EH (cell line): ENCODE results near the gene FLII.
"Not testable (repeated sequence)": the region's sequence is repeated elsewhere in the genome, so short reads cannot be mapped to it uniquely, and the experiment has no call there.

Experiments
- DNase-seq: peaks from one replicate; pipeline ENCODE4 v3.0.0-alpha.2; 2015; ENCODE audit warnings: low read depth

Gene FLII

DNA sequence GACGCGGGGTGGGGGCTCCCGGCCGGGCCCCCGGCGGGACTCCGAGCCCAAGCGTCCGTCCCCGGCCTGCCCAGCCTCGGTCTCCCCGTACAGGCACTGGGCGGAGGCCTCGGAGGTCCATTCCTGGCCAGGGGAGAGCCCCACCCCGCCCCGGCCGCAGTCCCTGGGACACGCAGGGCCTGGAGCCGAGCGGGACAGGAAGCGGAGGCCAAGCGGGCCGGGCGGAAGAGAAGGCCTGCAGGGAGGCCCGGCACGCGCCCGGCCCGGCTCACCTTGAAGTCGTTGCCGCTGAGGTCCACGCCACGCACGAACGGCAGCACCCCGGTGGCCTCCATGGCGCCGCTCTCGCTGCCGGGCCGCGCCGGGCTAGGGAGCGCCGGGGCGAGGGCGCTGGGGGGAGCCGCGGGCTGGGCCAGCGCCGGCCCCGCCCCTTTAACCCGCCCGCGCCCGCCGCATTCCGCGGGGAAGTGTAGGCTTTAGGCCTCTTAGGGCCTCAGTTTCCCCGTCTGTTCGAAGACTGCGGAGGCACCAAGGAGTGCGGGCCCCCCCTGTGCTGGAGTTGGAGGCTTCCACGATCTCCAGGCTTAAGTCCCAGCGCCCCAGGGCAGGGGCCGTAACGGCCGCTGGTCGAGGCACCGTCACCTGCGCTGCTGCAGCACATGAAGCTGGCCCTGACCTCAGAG, at the start of gene FLII:
Gene FLII, minus strand, starts transcription at position 383 of the 683 bp plus-strand sequence. Its CDS starts 48 bp downstream, at position 335.
- no peak for DNase-seq

DNA sequence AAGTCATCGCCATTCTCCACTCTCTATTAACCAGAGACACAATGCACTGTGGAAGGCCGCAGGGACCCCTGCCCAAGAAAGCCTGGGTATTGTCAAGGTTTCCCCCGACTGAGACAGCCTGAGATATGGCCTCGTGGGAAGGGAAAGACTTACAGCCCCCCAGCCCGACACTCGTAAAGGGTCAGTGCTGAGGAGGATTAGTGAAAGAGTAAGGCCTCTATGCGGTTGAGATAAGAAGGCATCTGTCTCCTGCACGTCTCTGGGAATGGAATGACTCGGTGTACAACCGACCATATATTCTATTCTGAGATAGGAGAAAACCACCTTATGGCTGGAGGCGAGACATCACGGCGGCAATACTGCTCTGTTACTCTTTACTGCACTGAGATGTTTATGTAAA, 44.7 kb upstream of the FLII start:
- DNase-seq = not testable (repeated sequence)

DNA sequence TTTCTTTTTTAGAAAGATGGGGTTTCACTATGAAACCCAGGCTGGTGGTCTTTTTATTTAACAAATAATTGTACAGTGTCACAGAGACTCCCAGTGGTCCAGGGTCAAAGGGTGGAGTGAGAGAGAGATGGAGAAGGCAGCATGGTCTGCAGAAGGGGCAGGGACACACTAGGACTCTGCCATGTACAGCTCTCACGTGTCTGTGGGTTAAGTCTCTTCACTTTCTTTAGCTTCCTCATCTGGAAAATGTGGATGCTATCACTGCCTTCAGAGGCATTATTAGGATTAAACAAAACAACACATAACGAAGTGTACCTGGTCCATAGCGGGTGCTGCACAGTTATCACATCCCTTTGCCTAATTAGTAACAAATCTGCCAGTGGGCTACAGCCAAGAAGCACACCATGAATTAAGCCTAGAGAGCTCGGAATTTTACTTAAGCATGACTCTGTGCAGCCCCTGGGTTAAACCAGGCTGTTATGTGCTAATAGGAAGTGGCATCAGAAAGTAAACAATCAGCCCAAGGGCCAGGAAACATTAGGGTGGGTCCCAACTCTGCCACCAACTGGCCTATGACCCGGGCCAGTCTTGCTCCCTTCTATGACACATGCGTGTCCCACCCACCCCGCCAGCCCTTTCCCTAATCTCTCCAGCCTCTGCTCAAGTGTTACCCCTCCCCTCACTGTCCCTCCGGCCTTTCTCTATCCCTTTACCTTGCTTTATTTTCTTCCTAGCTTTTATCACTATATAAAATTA, 42.4 kb upstream of the FLII start:
- no peak for DNase-seq

GRCh38 chr17:18298061-18298460, 39.5 kb upstream of the FLII start:
- not testable (repeated sequence) for DNase-seq

- DNase-seq = no peak
Measured at GRCh38 chr17:18291718-18292540, 33.4 kb upstream of the FLII start.

GRCh38 chr17:18285296-18285695, 26.8 kb upstream of the FLII start:
- DNase-seq = no peak

DNA sequence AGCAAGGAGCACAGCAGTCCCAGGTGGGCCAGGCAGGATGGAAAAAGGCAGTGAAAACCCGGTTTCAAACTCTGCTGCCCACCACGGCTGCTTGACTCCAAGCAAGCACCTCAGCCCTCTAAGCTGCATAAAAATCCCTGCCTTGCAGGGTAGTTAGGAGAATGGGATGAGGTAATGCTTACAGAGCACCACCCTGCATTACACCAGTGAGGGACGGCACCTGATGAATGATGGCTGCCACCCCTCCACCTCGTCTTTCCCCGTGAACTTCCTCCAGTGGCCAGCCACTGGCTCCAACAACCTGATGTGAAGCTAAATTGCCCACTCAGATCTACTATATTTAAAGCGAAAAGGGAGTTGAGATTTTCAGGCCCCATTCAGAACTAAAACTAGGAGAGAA, 23.2 kb upstream of the FLII start:
- no peak for DNase-seq

DNA sequence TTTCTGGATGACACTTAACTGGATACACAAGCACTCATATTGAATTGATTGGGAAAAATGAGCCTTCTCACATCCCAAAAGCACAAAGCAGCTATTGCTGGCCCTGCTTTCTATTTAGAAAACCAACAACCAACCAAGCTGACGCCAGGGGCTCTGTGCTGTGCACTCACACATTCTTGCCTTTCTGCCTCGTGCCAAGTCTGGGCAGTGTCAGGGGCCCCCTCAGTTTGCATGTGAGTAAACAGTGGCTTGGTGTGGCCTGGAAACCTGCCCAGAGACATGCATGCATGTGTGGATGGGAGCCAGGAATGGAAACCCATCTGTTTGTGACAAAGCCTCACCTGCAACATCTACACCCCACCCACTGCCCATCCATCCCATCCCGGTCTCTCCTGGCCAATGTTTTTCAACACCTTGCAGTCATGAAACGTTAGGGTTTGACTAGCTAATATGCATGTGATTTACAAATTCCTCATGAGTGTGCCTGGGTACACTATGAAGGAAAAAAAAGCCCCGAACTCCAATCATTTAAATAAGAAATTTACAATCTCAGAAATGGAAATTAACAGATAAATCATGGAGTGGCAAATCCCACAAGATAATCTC, 22.3 kb upstream of the FLII start:
- DNase-seq = peak; percentile 6

DNA sequence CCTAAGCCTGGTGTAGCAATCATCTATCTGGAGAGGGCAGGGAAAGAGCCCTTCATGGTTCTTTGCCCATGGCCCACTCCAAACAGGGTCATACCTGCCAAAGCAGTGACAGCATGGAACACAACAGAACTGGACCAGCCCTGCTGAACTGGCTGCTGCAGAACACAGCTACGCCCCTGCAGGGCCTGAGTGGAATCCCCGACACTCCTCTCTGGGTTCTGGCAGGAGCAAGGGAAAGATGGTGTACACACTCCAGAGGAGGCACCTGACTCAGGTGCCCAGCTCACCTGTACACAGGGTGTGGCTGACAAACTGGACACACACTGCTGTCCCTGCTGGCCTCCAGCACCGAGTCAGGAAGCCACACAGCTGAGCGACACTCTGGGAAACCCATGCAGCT, 21.7 kb upstream of the FLII start:
- DNase-seq = no peak

DNA sequence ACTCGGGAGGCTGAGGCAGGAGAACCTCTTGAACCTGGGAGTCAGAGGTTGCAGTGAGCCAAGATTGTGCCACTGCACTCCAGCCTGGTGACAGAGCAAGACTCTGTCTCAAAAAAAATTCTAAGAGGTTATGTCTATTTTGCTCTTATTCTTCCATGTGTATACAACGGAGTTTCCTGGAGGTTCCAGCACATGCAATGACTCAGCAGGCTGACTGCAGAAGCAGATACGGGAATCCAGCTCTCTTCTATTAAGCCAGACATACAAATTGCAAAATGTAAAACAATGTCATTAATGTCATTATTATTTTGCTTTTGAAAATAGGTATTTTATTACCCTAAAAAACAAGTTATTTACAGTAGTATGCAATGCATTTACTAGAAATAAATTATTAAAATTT, 20.3 kb upstream of the FLII start:
- DNase-seq = peak; percentile 34

- DNase-seq = no peak
Measured at GRCh38 chr17:18277076-18277475, 18.5 kb upstream of the FLII start.

DNA sequence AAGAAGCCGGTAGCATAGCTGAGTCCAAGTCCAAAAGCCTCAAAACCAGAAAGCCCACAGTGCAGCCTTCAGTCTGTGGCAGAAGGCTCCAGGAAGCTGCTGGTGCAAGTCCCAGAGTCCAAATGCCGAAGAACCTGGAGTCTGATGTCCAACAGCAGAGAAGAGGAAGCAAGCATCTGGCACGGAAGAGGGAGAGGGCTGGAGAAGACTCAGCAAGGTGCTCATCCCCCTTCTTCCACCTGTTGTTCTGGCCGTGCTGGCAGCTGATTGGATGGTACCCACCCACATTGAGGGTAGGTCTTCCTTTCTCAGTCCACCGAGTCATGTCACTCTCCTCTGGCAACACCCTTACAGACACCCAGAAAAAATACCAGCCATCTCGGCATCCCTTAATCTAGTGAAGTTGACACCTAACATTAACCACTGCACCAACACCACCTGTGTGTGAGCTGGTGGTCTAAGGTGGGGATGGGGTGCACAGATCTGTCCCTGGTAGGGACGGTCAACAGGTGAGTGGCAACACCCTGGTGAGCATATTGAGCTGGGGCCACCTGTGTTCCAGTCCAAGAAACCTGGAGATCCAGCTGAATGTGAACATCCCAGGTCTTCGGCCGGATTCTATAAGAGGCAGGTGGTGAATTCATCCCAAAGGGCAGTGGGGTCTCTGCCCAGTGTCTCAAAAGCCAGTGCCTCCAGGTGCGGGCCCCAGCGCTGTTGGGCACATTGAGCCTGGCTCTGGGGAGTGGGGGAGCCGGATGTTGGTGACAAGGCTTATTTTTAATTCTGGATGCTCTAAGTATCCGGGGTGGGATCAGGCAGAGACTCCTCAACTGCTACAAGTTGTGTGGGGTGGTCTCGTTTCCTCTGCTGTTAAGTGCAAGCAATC, 11.8 kb upstream of the FLII start:
- no peak for DNase-seq

GRCh38 chr17:18267927-18268711, 9.6 kb upstream of the FLII start:
- peak; percentile 63 for DNase-seq

- DNase-seq = no peak
Measured at GRCh38 chr17:18267366-18267765, 8.8 kb upstream of the FLII start.

- no peak for DNase-seq
Measured at GRCh38 chr17:18263885-18264682, 5.5 kb upstream of the FLII start.

DNA sequence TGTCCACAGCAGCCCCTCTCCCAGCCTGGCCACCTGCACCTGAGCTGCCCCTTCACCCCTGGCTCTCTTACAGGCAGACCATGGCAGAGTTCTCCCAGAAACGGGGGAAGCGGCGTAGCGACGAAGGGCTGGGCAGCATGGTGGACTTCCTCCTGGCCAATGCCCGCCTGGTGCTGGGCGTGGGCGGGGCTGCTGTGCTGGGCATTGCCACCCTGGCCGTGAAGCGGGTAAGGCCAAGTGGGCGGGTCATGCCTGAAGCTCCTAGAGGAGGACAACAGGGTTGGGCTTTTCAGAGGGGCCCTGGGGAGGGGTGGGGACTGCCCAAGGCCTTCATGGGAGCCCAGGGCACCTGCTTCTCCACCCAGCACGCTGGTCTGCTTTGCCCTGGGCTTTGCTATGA, 4.1 kb upstream of the FLII start:
- DNase-seq = no peak

DNA sequence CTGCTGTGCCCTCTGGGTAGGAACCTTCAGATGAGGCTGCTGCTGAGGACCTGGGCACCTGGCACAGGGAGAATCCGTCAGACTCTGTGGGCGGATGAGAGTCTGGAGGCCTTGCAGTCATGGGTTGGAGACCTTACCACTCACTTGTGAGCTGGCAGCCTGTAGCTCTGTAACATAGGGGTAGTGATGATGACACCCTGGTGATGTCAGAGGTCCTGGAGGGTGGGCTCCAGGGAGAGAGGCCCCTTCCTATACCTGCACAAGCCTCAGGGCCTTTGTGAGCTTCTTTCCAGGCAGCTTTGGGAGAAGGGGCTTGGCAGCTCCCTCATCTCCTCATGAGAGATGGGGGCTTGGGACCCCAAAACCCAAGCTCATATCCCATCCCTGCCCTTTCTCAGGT, 3.6 kb upstream of the FLII start:
- DNase-seq = no peak

DNA sequence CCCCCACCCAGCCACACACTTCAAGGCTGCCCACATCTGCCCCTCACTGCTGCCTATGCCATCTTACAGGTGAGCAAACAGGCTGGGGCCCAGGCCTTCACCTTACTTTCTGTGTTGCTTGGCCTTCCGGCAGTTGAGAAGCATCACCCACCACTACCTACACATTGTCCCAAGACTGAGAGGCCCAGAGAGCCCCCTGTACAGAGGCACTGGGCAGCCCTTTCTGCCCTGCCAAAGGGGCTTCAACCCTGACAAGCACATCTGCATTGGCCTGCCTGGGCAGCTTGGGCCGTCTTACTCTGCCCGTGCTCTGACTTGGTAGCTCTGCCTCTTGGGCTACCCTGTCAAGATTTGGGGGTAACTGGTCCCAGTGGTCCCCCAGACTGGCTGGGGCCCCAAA, 3.1 kb upstream of the FLII start:
- DNase-seq = no peak

DNA sequence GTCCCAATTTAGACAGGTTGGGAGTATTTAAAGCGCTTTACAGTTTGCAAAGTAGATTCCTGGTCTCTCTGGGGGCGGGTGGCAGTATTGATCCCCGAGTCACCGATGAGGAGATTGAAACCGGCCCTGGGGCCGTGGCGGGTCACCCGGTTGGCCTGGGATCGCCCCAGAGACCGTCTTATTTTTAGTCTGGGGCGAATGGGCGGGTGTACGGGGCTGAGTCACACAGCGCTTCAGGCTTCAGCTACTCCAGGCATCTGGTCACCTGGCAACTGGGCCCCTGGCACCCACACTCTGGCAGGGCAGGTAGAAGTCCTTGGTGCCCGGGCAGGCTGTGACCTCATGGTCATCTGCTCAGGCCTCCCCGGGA, 2.6 kb upstream of the FLII start:
- peak; percentile 71 for DNase-seq
